GM21825 (cell line): ENCODE results near the gene ZP4.
"Not testable (repeated sequence)": the region's sequence is repeated elsewhere in the genome, so short reads cannot be mapped to it uniquely, and the experiment has no call there.

Source experiments
- ATAC-seq: cut with Tn5 transposase; IDR thresholded peaks from one replicate; pipeline ENCODE4 v1.9.1; 2021; ENCODE audit warnings: mild to moderate bottlenecking, moderate library complexity; ENCODE audit not compliant: unreplicated experiment

Gene ZP4

GRCh38 chr1:237878406-237878805 lies 12.3 kb downstream of the ZP4 start:
- no peak for ATAC-seq

- ATAC-seq, result no peak
Measured at GRCh38 chr1:237877631-237878030, 13.1 kb downstream of the ZP4 start.

- no peak for ATAC-seq
Measured at GRCh38 chr1:237875291-237875690, 15.4 kb downstream of the ZP4 start.

- no peak for ATAC-seq
Measured at GRCh38 chr1:237873487-237874211, 17.1 kb downstream of the ZP4 start.

GRCh38 chr1:237868817-237869600 lies 21.7 kb downstream of the ZP4 start:
- ATAC-seq, result no peak

- ATAC-seq, result no peak
Measured at GRCh38 chr1:237867380-237867888, 23.3 kb downstream of the ZP4 start.

- ATAC-seq, result peak; percentile 73
Measured at GRCh38 chr1:237864338-237865244, 26.1 kb downstream of the ZP4 start.

GRCh38 chr1:237863234-237863633 lies 27.5 kb downstream of the ZP4 start:
- no peak for ATAC-seq

- ATAC-seq, result no peak
Measured at GRCh38 chr1:237861944-237862343, 28.8 kb downstream of the ZP4 start.

GRCh38 chr1:237858992-237859391 lies 31.7 kb downstream of the ZP4 start:
- no peak for ATAC-seq

- no peak for ATAC-seq
Measured at GRCh38 chr1:237857455-237857854, 33.3 kb downstream of the ZP4 start.

GRCh38 chr1:237852342-237852741 lies 38.4 kb downstream of the ZP4 start:
- ATAC-seq, result no peak

- no peak for ATAC-seq
Measured at GRCh38 chr1:237851210-237851845, 39.4 kb downstream of the ZP4 start.

GRCh38 chr1:237843516-237843915 lies 47.2 kb downstream of the ZP4 start:
- ATAC-seq, result not testable (repeated sequence)

- no peak for ATAC-seq
Measured at GRCh38 chr1:237841485-237841884, 49.2 kb downstream of the ZP4 start.

GRCh38 chr1:237838904-237839534 lies 51.7 kb downstream of the ZP4 start:
- ATAC-seq, result no peak

GRCh38 chr1:237838320-237838719 lies 52.4 kb downstream of the ZP4 start:
- ATAC-seq, result no peak

GRCh38 chr1:237834461-237834860 lies 56.3 kb downstream of the ZP4 start:
- no peak for ATAC-seq

GRCh38 chr1:237834048-237834447 lies 56.7 kb downstream of the ZP4 start:
- ATAC-seq, result no peak

GRCh38 chr1:237832858-237833257 lies 57.9 kb downstream of the ZP4 start:
- no peak for ATAC-seq
